GM10266 (cell line): ENCODE measurements around the gene NRXN2.

Experiments used
- DNase-seq: peaks from one replicate; pipeline ENCODE4 v3.0.0; 2012; ENCODE audit errors: extremely low spot score
- TF ChIP-seq, protein P1 (sequence below): IDR thresholded peaks from 2 replicates; pipeline ENCODE4 v1.5.1; 2012; ENCODE audit warnings: mild to moderate bottlenecking, low read depth; ENCODE audit not compliant: control insufficient read depth, insufficient read depth; ENCODE audit errors: missing control alignments

Gene NRXN2

DNA sequence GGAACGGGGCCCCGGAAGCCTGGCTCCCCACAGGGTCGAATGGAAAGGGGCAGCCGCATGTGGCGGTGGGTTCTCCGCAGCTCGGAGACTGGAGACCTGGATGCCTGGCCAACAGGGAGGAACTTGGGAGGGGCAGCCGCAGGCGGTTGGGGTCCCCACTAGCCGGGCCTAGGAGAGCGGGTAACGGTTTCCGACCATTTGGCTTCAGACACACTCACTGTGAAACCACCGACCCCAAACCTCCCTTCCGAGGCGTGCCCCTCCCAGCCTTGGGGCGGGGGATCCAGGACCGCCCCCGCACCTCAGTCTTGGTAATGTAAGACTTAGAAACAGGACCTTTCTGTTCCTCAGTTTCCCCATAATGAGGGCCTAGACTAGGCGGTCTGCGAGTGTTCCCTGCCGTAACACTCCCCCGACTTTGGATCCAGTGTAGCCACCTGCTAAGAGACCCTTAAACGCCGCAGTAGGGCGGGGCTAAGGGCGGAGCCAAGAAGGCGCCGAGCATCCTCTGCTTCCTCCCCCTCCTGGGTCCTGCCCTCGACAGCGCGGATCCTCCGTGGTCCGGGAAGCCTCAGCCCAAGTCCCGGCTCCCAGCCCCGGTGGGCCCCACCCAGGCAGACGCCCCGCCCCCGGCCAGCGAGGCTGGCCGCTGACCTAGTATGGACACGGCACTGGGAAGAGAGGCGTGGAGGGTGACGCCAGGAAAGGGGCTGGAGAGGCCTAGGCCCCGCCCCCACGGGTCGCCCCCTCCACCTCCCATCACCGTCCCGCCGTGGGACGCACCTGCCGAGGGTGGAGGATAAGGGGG, 22.7 kb upstream of the NRXN2 start:
- DNase-seq, result peak; percentile 86
- TF ChIP-seq, protein P1, sequence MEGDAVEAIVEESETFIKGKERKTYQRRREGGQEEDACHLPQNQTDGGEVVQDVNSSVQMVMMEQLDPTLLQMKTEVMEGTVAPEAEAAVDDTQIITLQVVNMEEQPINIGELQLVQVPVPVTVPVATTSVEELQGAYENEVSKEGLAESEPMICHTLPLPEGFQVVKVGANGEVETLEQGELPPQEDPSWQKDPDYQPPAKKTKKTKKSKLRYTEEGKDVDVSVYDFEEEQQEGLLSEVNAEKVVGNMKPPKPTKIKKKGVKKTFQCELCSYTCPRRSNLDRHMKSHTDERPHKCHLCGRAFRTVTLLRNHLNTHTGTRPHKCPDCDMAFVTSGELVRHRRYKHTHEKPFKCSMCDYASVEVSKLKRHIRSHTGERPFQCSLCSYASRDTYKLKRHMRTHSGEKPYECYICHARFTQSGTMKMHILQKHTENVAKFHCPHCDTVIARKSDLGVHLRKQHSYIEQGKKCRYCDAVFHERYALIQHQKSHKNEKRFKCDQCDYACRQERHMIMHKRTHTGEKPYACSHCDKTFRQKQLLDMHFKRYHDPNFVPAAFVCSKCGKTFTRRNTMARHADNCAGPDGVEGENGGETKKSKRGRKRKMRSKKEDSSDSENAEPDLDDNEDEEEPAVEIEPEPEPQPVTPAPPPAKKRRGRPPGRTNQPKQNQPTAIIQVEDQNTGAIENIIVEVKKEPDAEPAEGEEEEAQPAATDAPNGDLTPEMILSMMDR, result no peak

DNA sequence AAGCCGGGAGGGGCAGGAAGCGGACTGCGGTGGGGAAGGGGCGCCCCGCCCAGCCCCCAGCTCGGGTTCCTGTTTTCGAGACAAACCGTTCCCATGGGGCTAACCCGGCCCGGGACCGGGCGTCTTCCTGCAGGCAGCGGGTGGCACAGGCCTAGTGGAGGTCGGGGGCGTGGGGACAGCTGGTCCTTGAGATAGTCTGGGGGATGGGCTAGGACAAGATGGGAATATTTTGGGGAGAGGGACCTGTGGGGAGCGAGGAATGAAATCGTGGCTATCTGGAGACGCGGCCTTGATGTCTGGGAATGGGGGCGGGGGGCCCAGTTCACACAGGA, 22.2 kb upstream of the NRXN2 start:
- no peak for DNase-seq
- TF ChIP-seq, protein P1, result no peak

DNA sequence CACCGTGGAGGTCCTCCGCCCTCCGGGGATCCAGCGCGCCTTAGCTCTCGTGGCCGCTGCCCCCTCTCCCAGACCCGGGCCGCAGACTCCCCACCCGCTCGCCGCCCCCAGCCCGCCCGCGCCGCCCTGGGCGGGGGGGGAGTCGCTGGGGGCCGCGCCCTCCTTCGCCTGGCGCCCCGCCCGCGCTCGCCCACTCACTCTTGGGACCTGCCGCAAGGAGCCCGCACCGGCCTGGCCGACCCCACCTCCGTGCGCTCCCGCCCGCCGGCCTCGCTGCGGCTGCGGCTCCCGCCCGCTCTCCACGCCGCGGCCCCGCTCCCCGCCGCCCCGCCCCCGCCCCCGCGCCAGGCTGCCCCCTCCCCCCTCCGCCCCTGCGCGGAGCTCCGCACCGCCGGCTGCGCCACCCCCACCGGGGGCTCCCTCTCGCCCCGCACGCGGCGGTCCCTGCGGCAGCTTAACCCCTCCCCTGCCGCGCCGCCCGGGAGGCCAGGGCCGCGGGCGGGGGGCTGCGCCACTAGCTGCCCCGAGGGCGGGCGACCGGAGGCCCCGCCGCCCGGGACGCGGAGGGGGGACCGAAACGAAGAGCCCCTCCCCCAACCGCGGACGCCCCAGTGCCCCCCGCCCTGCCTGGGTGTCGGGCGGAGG, 21.7 kb upstream of the NRXN2 start:
- peak; percentile 87 for DNase-seq
- TF ChIP-seq, protein P1, result no peak

DNA sequence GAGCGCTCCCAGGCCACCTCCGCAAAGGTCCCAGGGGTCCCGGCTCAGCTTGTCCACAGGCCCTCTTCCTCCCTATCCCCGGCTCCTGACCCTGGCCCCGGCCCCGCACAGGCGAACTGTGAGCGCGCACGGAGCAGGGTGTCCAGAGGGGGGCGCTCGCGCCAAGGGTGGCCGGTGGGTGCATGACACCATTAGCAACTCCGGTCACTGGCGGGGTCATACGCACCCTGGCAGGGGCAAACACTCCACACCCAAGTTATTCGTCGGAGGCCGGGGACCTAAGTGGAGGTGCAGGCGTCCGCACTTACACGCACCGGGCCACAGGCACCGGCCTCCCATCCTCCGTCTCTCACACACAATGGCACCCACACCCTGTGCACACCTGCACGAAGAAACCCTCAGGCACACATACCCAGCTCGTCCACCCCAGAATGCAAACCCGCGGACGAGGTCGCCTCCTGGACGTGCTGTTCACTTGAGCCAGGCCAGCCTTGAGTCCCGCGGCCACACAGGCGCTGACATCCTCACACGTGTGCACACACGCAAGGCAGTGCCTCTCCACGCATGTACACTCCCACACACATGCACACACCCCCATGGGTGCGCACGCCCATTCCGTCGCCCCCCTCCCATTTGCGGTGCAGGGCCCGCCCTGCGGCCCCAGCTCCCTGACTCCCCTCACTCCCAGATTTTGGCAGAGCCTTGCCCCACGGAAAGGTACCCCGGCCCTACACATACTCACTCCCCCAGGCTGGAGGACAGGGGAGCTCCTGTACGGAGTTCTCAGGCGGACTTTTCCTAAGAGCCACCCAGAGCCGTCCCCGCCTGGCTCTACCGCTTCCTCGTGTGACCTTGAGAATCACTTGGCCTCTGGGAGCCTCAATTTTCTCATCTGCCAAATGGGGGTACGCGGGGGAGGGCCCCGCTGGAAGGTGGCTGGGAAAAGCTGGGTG, 20.9 kb upstream of the NRXN2 start, which contains the start of gene RASGRP2:
TSS of gene RASGRP2 (minus strand) at position 552 of the 953 bp plus-strand sequence. CDS start 1,276 bp downstream, outside the sequence.
- peak; percentile 86 for DNase-seq
- TF ChIP-seq, protein P1, result peak; percentile 79

DNA sequence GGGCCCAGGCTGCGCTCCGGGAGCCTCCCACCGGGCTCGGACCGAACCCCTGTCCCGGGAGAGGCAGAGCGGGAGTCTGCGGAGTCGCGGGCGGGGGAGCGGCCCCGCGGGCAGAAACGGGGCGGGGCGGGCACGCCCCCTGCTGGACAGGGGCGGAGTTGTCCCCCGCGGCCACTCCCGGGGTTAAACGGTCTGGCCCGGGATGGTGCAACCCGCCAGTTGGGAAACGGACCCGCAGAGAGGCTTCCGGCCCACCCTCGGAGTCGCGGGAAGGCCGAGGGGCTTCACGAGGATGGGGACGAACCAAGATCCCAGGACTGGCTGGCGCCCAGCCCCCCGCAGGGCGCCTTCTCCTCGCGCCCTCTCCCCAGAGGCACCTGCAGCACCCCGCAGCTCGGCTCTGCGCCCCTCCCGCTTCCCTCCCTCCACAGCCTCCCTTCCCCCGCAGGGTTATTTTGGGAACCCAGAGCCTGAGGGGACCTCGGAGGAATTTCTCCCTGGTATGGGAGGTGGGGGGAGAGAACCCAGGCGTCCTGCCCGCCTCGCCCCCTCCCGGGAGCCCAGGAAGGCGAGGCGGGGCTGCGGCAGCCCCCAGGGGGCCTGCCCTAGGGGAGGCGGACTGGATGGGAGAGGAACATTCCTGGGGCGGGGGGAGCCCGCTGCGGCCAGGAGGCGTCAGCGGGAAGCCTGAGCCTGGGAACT, 20.0 kb upstream of the NRXN2 start:
- DNase-seq, result peak; percentile 95

DNA sequence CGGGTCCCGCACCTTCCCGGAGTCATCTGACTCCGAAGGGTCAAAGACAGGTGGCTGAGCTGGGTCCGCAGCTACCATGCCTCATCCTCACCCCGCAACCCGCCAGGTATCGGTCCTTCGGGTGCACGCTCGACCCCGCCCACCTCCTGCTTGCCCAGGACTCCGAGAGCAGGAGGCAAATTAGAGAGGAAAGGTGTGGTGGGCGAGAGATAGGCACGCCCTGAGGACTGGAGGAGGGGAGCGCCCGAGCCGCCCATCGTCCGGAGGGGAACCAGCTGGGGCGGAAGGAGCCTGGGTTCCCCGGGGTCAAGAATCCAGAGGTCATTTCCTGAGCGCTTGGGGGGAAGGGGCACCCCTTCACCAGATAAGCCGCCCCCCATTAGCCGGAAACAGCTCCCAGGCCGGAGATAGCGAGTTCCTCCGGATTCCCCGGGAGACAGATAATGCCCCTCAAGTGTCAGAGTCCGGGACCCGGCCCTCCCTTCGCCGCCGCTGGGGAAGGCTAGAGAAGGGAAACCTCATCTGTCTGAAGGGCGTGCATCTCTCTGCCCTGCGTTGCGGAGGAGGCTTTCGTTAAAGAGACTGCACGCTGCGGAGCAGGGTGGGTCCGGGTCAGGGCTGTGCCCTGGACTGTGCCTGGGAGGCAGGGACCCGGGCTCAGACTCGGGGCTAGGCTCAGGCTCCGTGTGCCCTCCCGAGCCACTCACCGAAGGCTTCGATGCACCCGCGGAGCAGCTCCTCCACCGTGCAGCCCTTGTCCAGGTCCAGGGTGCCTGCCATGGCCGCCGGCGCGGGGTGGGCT, 19.3 kb upstream of the NRXN2 start:
- DNase-seq, result peak; percentile 70
- TF ChIP-seq, protein P1, result no peak

More for the DNA sequence above, 20.0 kb upstream of the NRXN2 start:
- TF ChIP-seq, protein P1, result peak; percentile 84
